GM18507 (cell line): ENCODE data around the gene SCO2.
"Not testable (repeated sequence)": the region's sequence is repeated elsewhere in the genome, so short reads cannot be mapped to it uniquely, and the experiment has no call there.

Experiments used
- DNase-seq: peaks from one replicate; pipeline ENCODE4 v3.0.0; 2011; ENCODE audit warnings: low read depth; ENCODE audit not compliant: insufficient read length; ENCODE audit errors: extremely low spot score
- FAIRE-seq: peaks from 2 replicates; lab custom pipeline; 2011; peaks lifted over from hg19 to GRCh38; lab: Jason Lieb, UNC

Gene SCO2

GRCh38 chr22:50553310-50553709, 27.9 kb upstream of the SCO2 start:
- no peak for DNase-seq
- no peak for FAIRE-seq

GRCh38 chr22:50551160-50551752, 25.9 kb upstream of the SCO2 start:
- FAIRE-seq: no peak
- no peak for DNase-seq

GRCh38 chr22:50550395-50550794, 25.0 kb upstream of the SCO2 start:
- DNase-seq (no peak), FAIRE-seq (no peak)

- DNase-seq (no peak), FAIRE-seq (no peak)
Measured at GRCh38 chr22:50548921-50549790, 23.8 kb upstream of the SCO2 start.

- DNase-seq: no peak
- no peak for FAIRE-seq
Measured at GRCh38 chr22:50548040-50548920, 22.9 kb upstream of the SCO2 start.

GRCh38 chr22:50547263-50547985, 22.0 kb upstream of the SCO2 start:
- no peak for FAIRE-seq
- no peak for DNase-seq

- DNase-seq: no peak
- FAIRE-seq: no peak
Measured at GRCh38 chr22:50546326-50547262, 21.2 kb upstream of the SCO2 start.

- FAIRE-seq (no peak), DNase-seq (no peak)
Measured at GRCh38 chr22:50545522-50546325, 20.3 kb upstream of the SCO2 start, which contains the start of gene KLHDC7B. TSS of gene KLHDC7B (plus strand) at chr22:50545899. CDS start at chr22:50546244, 345 bp downstream.

GRCh38 chr22:50544746-50545253, 19.4 kb upstream of the SCO2 start:
- peak; percentile 31 for FAIRE-seq
- no peak for DNase-seq

- DNase-seq: no peak
- peak; percentile 93 for FAIRE-seq
Measured at GRCh38 chr22:50544078-50544745, 18.8 kb upstream of the SCO2 start.

- DNase-seq: no peak
- FAIRE-seq: peak; percentile 98
Measured at GRCh38 chr22:50542416-50542927, 17.1 kb upstream of the SCO2 start.

GRCh38 chr22:50541667-50542026, 16.2 kb upstream of the SCO2 start:
- peak; percentile 96 for FAIRE-seq
- not testable (repeated sequence) for DNase-seq

- no peak for FAIRE-seq
- DNase-seq: no peak
Measured at GRCh38 chr22:50540381-50540780, 15.0 kb upstream of the SCO2 start.

- FAIRE-seq (peak; percentile 53), DNase-seq (no peak)
Measured at GRCh38 chr22:50537765-50538164, 12.4 kb upstream of the SCO2 start.

GRCh38 chr22:50536226-50536625, 10.8 kb upstream of the SCO2 start:
- FAIRE-seq (peak; percentile 24), DNase-seq (no peak)

GRCh38 chr22:50535113-50535512, 9.7 kb upstream of the SCO2 start:
- FAIRE-seq (peak; percentile 75), DNase-seq (no peak)
